HepG2 (cell line): ENCODE results near the gene DNAJB6. TPM values are rescaled to one million over a fixed set of nuclear protein-coding genes. Genes with fewer than 3 reads are reported as not detected.

Experiments
- ATAC-seq: fragments of 200-7000 bp; cut with Tn5 transposase; 3 replicates; pipeline ENCODE4 v1.9.1; 2020; ENCODE audit warnings: mild to moderate bottlenecking, moderate library complexity
- BruUV-seq: library from RNA; stranded (reverse); fragments of 400-500 nt; replicated peaks from 2 replicates; lab custom pipeline; 2021; lab: Mats Ljungman, UMichigan
- CTCF ChIA-PET: fragments of 300-600 bp; formaldehyde crosslinking; extraction: SDS; loops from one replicate; lab custom pipeline; 2021; ENCODE audit warnings: low total read pairs, inconsistent platforms, low intra/inter-chr PET ratio; lab: Yijun Ruan, JAX
- POLR2A ChIA-PET: fragments of 350-600 bp; sonication (Branson Sonifier 250); formaldehyde crosslinking; loops from one replicate; lab custom pipeline; 2020; ENCODE audit warnings: antibody characterized with exemption, inconsistent platforms; lab: Yijun Ruan, JAX
- DNase-seq: peaks from one replicate; pipeline ENCODE4 v3.0.0-alpha.2; 2015; ENCODE audit warnings: low spot score
- FAIRE-seq: peaks from 3 replicates; lab custom pipeline; 2011; peaks lifted over from hg19 to GRCh38; lab: Jason Lieb, UNC
- H2AFZ ChIP-seq: one replicate; pipeline ENCODE4 v1.6.1; 2011; ENCODE audit warnings: low read length, inconsistent platforms
- H3K27ac ChIP-seq: fragments of 300-600 bp; 3 replicates; pipeline ENCODE4 v1.8.0; 2011; ENCODE audit warnings: mixed run types, mild to moderate bottlenecking, mixed read lengths, low read length, inconsistent platforms; ENCODE audit not compliant: insufficient read depth; ENCODE audit errors: extremely low read length
- H3K27me3 ChIP-seq, 2 experiments: fragments of 200-600 bp in 1 of 2; 2 replicates in 1 of 2; 3 replicates in 1 of 2; pipeline versions ENCODE4 v1.6.0 to v1.8.0; 2011; ENCODE audit warnings: low read length in 2 of 2, mild to moderate bottlenecking in 2 of 2, moderate library complexity in 2 of 2, inconsistent platforms in 1 of 2; ENCODE audit not compliant: insufficient read depth in 2 of 2, control insufficient read depth in 1 of 2
- H3K36me3 ChIP-seq, 2 experiments: fragments of 200-600 bp in 1 of 2; replicated peaks in 1 of 2; 2 replicates in 1 of 2; 3 replicates in 1 of 2; pipeline versions ENCODE4 v1.5.1 to v1.8.0; 2011; ENCODE audit warnings: low read length in 2 of 2, inconsistent platforms in 1 of 2; ENCODE audit not compliant: insufficient read depth in 2 of 2, control insufficient read depth in 1 of 2
- H3K4me1 ChIP-seq: 2 replicates; pipeline ENCODE4 v1.5.1; 2012; ENCODE audit warnings: low read length, inconsistent platforms; ENCODE audit not compliant: insufficient read depth
- H3K4me2 ChIP-seq: 2 replicates; pipeline ENCODE4 v1.6.0; 2011; ENCODE audit warnings: low read depth, low read length, inconsistent platforms
- H3K4me3 ChIP-seq, 3 experiments: fragments of 200-600 bp in 1 of 3; sonication (generic), shearing (Covaris generic) in 1 of 3; replicated peaks in 1 of 3; 2 replicates each; pipeline ENCODE4 v1.5.1; 2011 to 2016; ENCODE audit warnings: low read length in 3 of 3, inconsistent platforms in 2 of 3, low read depth in 2 of 3, mild to moderate bottlenecking in 2 of 3, control low read depth in 1 of 3, mixed read lengths in 1 of 3; ENCODE audit not compliant: insufficient read depth in 1 of 3
- H3K79me2 ChIP-seq: one replicate; pipeline ENCODE4 v1.6.1; 2011; ENCODE audit warnings: low read length, inconsistent platforms; ENCODE audit not compliant: insufficient read depth
- H3K9ac ChIP-seq: 2 replicates; pipeline ENCODE4 v1.6.0; 2011; ENCODE audit warnings: mild to moderate bottlenecking, low read depth, low read length, inconsistent platforms; ENCODE audit not compliant: insufficient read depth
- H3K9me3 ChIP-seq: 2 replicates; pipeline ENCODE4 v1.5.1; 2012; ENCODE audit warnings: mild to moderate bottlenecking, low read length
- H4K20me1 ChIP-seq: 2 replicates; pipeline ENCODE4 v1.6.0; 2011; ENCODE audit warnings: inconsistent platforms, mild to moderate bottlenecking, low read length, moderate library complexity; ENCODE audit not compliant: insufficient read depth
- ASH2L ChIP-seq: fragments of 300-600, 200-600 bp; sonication (generic); IDR thresholded peaks from 2 replicates; pipeline ENCODE4 v1.7.0; 2017; ENCODE audit warnings: low read depth, mild to moderate bottlenecking, moderate library complexity, mixed read lengths, low read length; ENCODE audit not compliant: insufficient read length
- BRCA1 ChIP-seq: sonication (generic); formaldehyde crosslinking; IDR thresholded peaks from 2 replicates; pipeline ENCODE4 v1.4.0; 2020; ENCODE audit warnings: missing genetic modification reagents
- FOXK2 ChIP-seq: fragments of 450-650 bp; IDR thresholded peaks from 2 replicates; pipeline ENCODE4 v1.6.1; 2016
- JUNB ChIP-seq: sonication (generic); formaldehyde crosslinking; IDR thresholded peaks from 2 replicates; pipeline ENCODE4 v1.8.0; 2022; ENCODE audit warnings: missing genetic modification reagents, mild to moderate bottlenecking, borderline replicate concordance
- MAFK ChIP-seq, 2 experiments: IDR thresholded peaks in 1 of 2; conservative IDR thresholded peaks in 1 of 2; 2 replicates each; pipeline ENCODE4 v1.6.1; 2011; ENCODE audit warnings: improper control_type of control experiment in 2 of 2, low read length in 2 of 2
- MIER2 ChIP-seq: IDR thresholded peaks from 2 replicates; pipeline ENCODE4 v1.6.1; 2016; ENCODE audit warnings: missing biosample characterization, missing genetic modification reagents
- MTA1 ChIP-seq: sonication (generic); formaldehyde crosslinking; IDR thresholded peaks from 2 replicates; pipeline ENCODE4 v1.4.0; 2020; ENCODE audit warnings: missing genetic modification reagents, mild to moderate bottlenecking, borderline replicate concordance
- MZF1 ChIP-seq: sonication (generic); formaldehyde crosslinking; IDR thresholded peaks from 2 replicates; pipeline ENCODE4 v1.8.1; 2023; ENCODE audit warnings: mild to moderate bottlenecking, missing genetic modification reagents, borderline replicate concordance
- NFE2L2 ChIP-seq: fragments of 150-350 bp; IDR thresholded peaks from 2 replicates; pipeline ENCODE4 v1.6.1; 2014; ENCODE audit warnings: low read length
- TGIF2 ChIP-seq: IDR thresholded peaks from 2 replicates; pipeline ENCODE4 v1.6.1; 2016; ENCODE audit warnings: control low read depth, missing compliant biosample characterization
- WIZ ChIP-seq: sonication (generic); formaldehyde crosslinking; IDR thresholded peaks from 2 replicates; pipeline ENCODE4 v1.5.1; 2020; ENCODE audit warnings: mild to moderate bottlenecking, missing genetic modification reagents
- ZBTB7B ChIP-seq: sonication (generic); formaldehyde crosslinking; IDR thresholded peaks from 2 replicates; pipeline ENCODE4 v1.4.0; 2020; ENCODE audit warnings: missing genetic modification reagents
- ZC3H13 ChIP-seq: sonication (generic); formaldehyde crosslinking; IDR thresholded peaks from 2 replicates; pipeline ENCODE4 v1.8.1; 2023; ENCODE audit warnings: mild to moderate bottlenecking, missing genetic modification reagents, moderate library complexity
- ZNF121 ChIP-seq: sonication (generic); formaldehyde crosslinking; IDR thresholded peaks from 2 replicates; pipeline ENCODE4 v1.5.0; 2020; ENCODE audit warnings: mild to moderate bottlenecking, missing genetic modification reagents
- ZNF207 ChIP-seq: fragments of 450-650 bp; IDR thresholded peaks from 2 replicates; pipeline ENCODE4 v1.6.1; 2016; ENCODE audit warnings: antibody characterized with exemption, borderline replicate concordance
- ZNF501 ChIP-seq: sonication (generic); formaldehyde crosslinking; IDR thresholded peaks from 2 replicates; pipeline ENCODE4 v1.5.1; 2020; ENCODE audit warnings: mild to moderate bottlenecking, moderate library complexity, missing genetic modification reagents
- WGBS: methylation state at CpG from one replicate; pipeline ENCODE4 v1.1.6; 2017; ENCODE audit warnings: low lambda C conversion rate; 5-methylcytosine and 5-hydroxymethylcytosine counted together
- in situ Hi-C: cut with HindIII; loops from 2 replicates; pipeline ENCODE4 v1.10.0; 2017; ENCODE audit warnings: low pct_unique_long_range_greater_than_20kb; ENCODE audit not compliant: extremely low pct_ligation_motif_present
- intact Hi-C: fragments of 100-400 bp; cut with micrococcal nuclease; formaldehyde crosslinking; loops from one replicate; pipeline ENCODE4 v1.10.0; 2022; ENCODE audit not compliant: unreplicated experiment
- polyA plus RNA-seq, 8 experiments: library from polyadenylated mRNA; depleted of rRNA in 3 of 8; stranded (reverse) in 7 of 8; unstranded in 1 of 8; fragments of >200 nt; fragmentation: Illumina TruSeq in 4 of 8; extraction: Trizol in 4 of 8; gene quantifications; 2 replicates each; pipeline versions ENCODE4 v1.2.1 to v1.2.3, GENCODE V29; 2011 to 2016; ENCODE audit warnings: low read depth in 4 of 8, missing spikeins in 1 of 8, mixed read lengths in 1 of 8; ENCODE audit not compliant: insufficient read depth in 1 of 8
- total RNA-seq, 5 experiments: library from RNA; depleted of rRNA; stranded (reverse); fragments of >200 nt; fragmentation: Illumina TruSeq; extraction: Trizol; gene quantifications; 2 replicates each; pipeline ENCODE4 v1.2.3, GENCODE V29; 2016; ENCODE audit warnings: low read depth in 1 of 5
- TF ChIP-seq, protein P1 (sequence below): sonication (generic); formaldehyde crosslinking; IDR thresholded peaks from 2 replicates; pipeline ENCODE4 v1.8.0; 2022; ENCODE audit warnings: mild to moderate bottlenecking, missing genetic modification reagents, moderate library complexity
- TF ChIP-seq, protein P2 (sequence below): sonication (generic); formaldehyde crosslinking; IDR thresholded peaks from 2 replicates; pipeline ENCODE4 v1.4.0; 2020; ENCODE audit warnings: missing genetic modification reagents
- TF ChIP-seq, protein P3 (sequence below): sonication (generic); formaldehyde crosslinking; conservative IDR thresholded peaks from 2 replicates; pipeline ENCODE4 v1.8.1; 2023; ENCODE audit warnings: missing genetic modification reagents
- TF ChIP-seq, protein P4 (sequence below): sonication (generic); formaldehyde crosslinking; IDR thresholded peaks from 2 replicates; pipeline ENCODE4 v1.4.0; 2020; ENCODE audit warnings: missing genetic modification reagents

Gene DNAJB6
- total and polyA plus RNA-seq, 2 of the 13 experiments (the other 11 are each of a cell fraction or from before 2014, with no cell fraction given), result 29.9 to 53.9 TPM

DNA sequence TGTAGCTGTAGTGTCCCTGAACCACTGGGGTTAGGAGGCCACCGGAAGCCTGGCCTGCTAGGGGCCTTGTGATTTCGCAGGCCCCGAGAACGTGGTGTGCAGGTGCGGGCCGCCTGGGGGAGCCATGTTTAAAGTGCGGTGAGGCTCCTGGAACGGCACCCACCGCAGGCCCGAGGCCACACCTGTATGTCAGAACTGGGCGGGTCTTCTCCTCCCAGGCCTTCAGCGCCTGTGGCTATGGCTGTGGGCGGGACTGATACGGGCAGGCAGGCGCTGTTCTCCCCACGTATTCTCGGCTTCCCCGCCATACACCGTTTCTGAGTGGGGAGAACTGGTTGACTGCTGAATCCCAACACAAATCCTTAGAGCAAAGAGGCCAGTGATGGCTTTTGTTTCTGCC lies 74.8 kb downstream of the DNAJB6 start (continued):
- no peak for TF ChIP-seq MZF1
- no peak for TF ChIP-seq MTA1 (CRISPR knock-in tag)
- TF ChIP-seq ZNF501, result no peak
- no peak for TF ChIP-seq ZNF121 (CRISPR knock-in tag)
- no peak for TF ChIP-seq BRCA1 (CRISPR knock-in tag)
- no peak for TF ChIP-seq ASH2L
- TF ChIP-seq NFE2L2, result no peak
- no peak for TF ChIP-seq ZBTB7B (CRISPR knock-in tag)
- TF ChIP-seq, protein P1, sequence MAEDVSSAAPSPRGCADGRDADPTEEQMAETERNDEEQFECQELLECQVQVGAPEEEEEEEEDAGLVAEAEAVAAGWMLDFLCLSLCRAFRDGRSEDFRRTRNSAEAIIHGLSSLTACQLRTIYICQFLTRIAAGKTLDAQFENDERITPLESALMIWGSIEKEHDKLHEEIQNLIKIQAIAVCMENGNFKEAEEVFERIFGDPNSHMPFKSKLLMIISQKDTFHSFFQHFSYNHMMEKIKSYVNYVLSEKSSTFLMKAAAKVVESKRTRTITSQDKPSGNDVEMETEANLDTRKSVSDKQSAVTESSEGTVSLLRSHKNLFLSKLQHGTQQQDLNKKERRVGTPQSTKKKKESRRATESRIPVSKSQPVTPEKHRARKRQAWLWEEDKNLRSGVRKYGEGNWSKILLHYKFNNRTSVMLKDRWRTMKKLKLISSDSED (CRISPR knock-in tag), result no peak
- no peak for TF ChIP-seq MIER2 (CRISPR knock-in tag)
- TF ChIP-seq, protein P2, sequence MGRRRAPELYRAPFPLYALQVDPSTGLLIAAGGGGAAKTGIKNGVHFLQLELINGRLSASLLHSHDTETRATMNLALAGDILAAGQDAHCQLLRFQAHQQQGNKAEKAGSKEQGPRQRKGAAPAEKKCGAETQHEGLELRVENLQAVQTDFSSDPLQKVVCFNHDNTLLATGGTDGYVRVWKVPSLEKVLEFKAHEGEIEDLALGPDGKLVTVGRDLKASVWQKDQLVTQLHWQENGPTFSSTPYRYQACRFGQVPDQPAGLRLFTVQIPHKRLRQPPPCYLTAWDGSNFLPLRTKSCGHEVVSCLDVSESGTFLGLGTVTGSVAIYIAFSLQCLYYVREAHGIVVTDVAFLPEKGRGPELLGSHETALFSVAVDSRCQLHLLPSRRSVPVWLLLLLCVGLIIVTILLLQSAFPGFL (CRISPR knock-in tag), result no peak

DNA sequence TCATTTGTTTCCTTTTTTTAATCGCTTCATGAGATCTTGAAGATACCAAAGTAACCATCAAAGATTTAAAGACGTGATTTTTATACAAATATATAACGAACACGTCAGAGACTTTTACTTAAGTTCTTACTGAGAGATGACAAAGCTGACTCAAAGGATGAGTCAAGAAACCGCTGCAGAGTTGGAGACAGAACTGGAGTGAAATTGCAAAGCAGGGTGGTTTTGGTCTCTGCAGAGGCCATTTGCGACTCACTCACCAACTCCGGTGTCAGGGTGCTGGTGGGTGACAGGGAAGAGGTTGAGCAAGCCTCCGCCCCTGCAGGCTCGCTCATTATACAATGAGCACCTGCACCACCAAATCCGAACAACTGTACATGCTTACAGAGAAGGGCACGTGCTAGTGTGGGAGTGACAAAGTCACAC lies 75.2 kb downstream of the DNAJB6 start:
- WGBS, result 99% methylated on average over 8 of the region's 11 CpGs
- Histone ChIP-seq H3K36me3 (peaks cover 12 to 29% of the 10 kb centered on the region in 2 experiments; a peak in 4 of 5 replicates), H3K27me3 (no peaks in the 10 kb centered on the region), H4K20me1 (no peaks in the 10 kb centered on the region), H3K4me1 (no peaks in the 10 kb centered on the region), H3K4me2 (no peak overlapping the region), H3K9me3 (no peaks in the 10 kb centered on the region), H3K79me2 (no peaks in the 10 kb centered on the region), H3K4me3 (no peak overlapping the region), H3K9ac (no peak overlapping the region), H3K27ac (no peak overlapping the region), H2AFZ (no peak overlapping the region)
- intact Hi-C loops (no loop called here), in situ Hi-C loops (no loop called here)
- ChIA-PET CTCF (no interaction called here), POLR2A (no interaction called here)
- DNase-seq, result no peak
- no peak for ATAC-seq
- FAIRE-seq, result no peak
- no TSS peak for BruUV-seq
- TF ChIP-seq ZC3H13 (CRISPR knock-in tag) (no peak), TGIF2 (no peak), JUNB (CRISPR knock-in tag) (no peak), ZNF207 (no peak), FOXK2 (no peak), WIZ (CRISPR knock-in tag) (no peak), MAFK (conservative IDR thresholded peaks at IDR 0.05 in 1 of 2, IDR thresholded peaks at IDR 0.05 in 1 of 2; ENCODE audit: low read length in 2 of 2) (no peak)
- TF ChIP-seq, protein P3, sequence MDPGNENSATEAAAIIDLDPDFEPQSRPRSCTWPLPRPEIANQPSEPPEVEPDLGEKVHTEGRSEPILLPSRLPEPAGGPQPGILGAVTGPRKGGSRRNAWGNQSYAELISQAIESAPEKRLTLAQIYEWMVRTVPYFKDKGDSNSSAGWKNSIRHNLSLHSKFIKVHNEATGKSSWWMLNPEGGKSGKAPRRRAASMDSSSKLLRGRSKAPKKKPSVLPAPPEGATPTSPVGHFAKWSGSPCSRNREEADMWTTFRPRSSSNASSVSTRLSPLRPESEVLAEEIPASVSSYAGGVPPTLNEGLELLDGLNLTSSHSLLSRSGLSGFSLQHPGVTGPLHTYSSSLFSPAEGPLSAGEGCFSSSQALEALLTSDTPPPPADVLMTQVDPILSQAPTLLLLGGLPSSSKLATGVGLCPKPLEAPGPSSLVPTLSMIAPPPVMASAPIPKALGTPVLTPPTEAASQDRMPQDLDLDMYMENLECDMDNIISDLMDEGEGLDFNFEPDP (CRISPR knock-in tag), result no peak
- TF ChIP-seq, protein P4, sequence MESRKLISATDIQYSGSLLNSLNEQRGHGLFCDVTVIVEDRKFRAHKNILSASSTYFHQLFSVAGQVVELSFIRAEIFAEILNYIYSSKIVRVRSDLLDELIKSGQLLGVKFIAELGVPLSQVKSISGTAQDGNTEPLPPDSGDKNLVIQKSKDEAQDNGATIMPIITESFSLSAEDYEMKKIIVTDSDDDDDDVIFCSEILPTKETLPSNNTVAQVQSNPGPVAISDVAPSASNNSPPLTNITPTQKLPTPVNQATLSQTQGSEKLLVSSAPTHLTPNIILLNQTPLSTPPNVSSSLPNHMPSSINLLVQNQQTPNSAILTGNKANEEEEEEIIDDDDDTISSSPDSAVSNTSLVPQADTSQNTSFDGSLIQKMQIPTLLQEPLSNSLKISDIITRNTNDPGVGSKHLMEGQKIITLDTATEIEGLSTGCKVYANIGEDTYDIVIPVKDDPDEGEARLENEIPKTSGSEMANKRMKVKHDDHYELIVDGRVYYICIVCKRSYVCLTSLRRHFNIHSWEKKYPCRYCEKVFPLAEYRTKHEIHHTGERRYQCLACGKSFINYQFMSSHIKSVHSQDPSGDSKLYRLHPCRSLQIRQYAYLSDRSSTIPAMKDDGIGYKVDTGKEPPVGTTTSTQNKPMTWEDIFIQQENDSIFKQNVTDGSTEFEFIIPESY, result no peak
